ENCODE measurements around the gene CAMK2B. TPM values are rescaled to one million over a fixed set of nuclear protein-coding genes. Genes with fewer than 3 reads are reported as not detected.

Gene CAMK2B
- total RNA-seq (2013), result not detected
- polyA plus RNA-seq (under 1 TPM in 1 of 3 donors, not detected in 2; 0.13 TPM), polyA minus RNA-seq (not detected in 2 replicates), total RNA-seq (0 to 6.0 (median 0.05) reads per million in 11 experiments)

- Mint-ChIP-seq H3K4me3 (peak within 1 kb of the TSS in 1 of 2 donors; percentile 94), H3K27ac (no peak within 1 kb of the TSS), H3K9me3 (peaks cover 0 to 9% (median 4%) of the 10 kb centered on the region in 7 donors), H3K27me3 (ENCODE audit: low read depth in 3 of 3) (peaks cover 38 to 56% (median 41%) of the 10 kb centered on the region in 3 donors), H3K4me1 (peaks cover 5% of the 10 kb centered on the region), H3K36me3 (peaks cover 0 to 5% of the 10 kb centered on the region in 2 donors)
- H3K27me3 ChIP-seq (ENCODE audit: control insufficient read depth in 2 of 2, insufficient read depth in 2 of 2, low read length in 2 of 2), result peaks cover 6 to 37% of the 10 kb centered on the region in 2 donors
- intact Hi-C loops (cut with micrococcal nuclease), result no loop called here
- no peak within 1 kb of the TSS for H3K27ac ChIP-seq (ENCODE audit: low read depth in 1 of 2, low read length in 2 of 2)
- no peak within 1 kb of the TSS for H2AFZ ChIP-seq (ENCODE audit: insufficient read depth, low read depth, low read length, poor library complexity, severe bottlenecking)
- no peak within 1 kb of the TSS for H3K4me3 ChIP-seq (replicated peaks in 1 of 3; ENCODE audit: low read depth in 2 of 3, low read length in 3 of 3)
- H3K4me2 ChIP-seq (replicated peaks; ENCODE audit: extremely low read depth, low read length, poor library complexity, severe bottlenecking), result no peak within 1 kb of the TSS
- no peaks in the 10 kb centered on the region for H3K4me1 ChIP-seq (ENCODE audit: control insufficient read depth in 1 of 2, insufficient read depth in 2 of 2, low read length in 2 of 2)
- no peaks in the 10 kb centered on the region for H3K36me3 ChIP-seq (replicated peaks in 1 of 2; ENCODE audit: control insufficient read depth in 1 of 2, insufficient read depth in 2 of 2, low read length in 2 of 2)
- under 1% methylated on average over 85 of the region's 85 CpGs for WGBS (ENCODE audit: insufficient coverage)
- H3K79me2 ChIP-seq (ENCODE audit: insufficient read depth, low read length), result no peaks in the 10 kb centered on the region
- no peak within 1 kb of the TSS for H3K9ac ChIP-seq (ENCODE audit: insufficient read depth, low read length, poor library complexity, severe bottlenecking)
- no peaks in the 10 kb centered on the region for H4K20me1 ChIP-seq (ENCODE audit: insufficient read depth, low read length)
- H3K9me3 ChIP-seq (replicated peaks in 1 of 2; ENCODE audit: control insufficient read depth in 1 of 2, insufficient read depth in 1 of 2, low read length in 2 of 2), result no peaks in the 10 kb centered on the region
- no peak for TF ChIP-seq CTCF (IDR thresholded peaks at IDR 0.05)
- no peak for DNase-seq
These were observed at the start of gene CAMK2B for GRCh38 chr7:44325201-44325671. Gene CAMK2B, minus strand, starts transcription at chr7:44325594. Its CDS starts 173 bp downstream, at chr7:44325421.

- Mint-ChIP-seq H3K27ac (peak overlapping the region in 1 of 7 donors; percentile 64), H3K9me3 (peaks cover 0 to 1% (median under 1%) of the 10 kb centered on the region in 7 donors), H3K36me3 (no peaks in the 10 kb centered on the region), H3K4me3 (no peak overlapping the region), H3K4me1 (peaks cover 17% of the 10 kb centered on the region), H3K27me3 (ENCODE audit: low read depth in 3 of 3) (peaks cover 21 to 44% (median 33%) of the 10 kb centered on the region in 3 donors)
- Histone ChIP-seq H3K27ac (ENCODE audit: low read depth in 1 of 2, low read length in 2 of 2) (no peak overlapping the region), H3K4me3 (replicated peaks in 1 of 3; ENCODE audit: low read depth in 2 of 3, low read length in 3 of 3) (no peak overlapping the region), H2AFZ (ENCODE audit: insufficient read depth, low read depth, low read length, poor library complexity, severe bottlenecking) (no peak overlapping the region), H3K4me2 (replicated peaks; ENCODE audit: extremely low read depth, low read length, poor library complexity, severe bottlenecking) (no peak overlapping the region), H3K36me3 (replicated peaks in 1 of 2; ENCODE audit: control insufficient read depth in 1 of 2, insufficient read depth in 2 of 2, low read length in 2 of 2) (no peaks in the 10 kb centered on the region), H3K79me2 (ENCODE audit: insufficient read depth, low read length) (no peaks in the 10 kb centered on the region), H3K9ac (ENCODE audit: insufficient read depth, low read length, poor library complexity, severe bottlenecking) (no peak overlapping the region), H4K20me1 (ENCODE audit: insufficient read depth, low read length) (no peaks in the 10 kb centered on the region), H3K9me3 (replicated peaks in 1 of 2; ENCODE audit: control insufficient read depth in 1 of 2, insufficient read depth in 1 of 2, low read length in 2 of 2) (no peaks in the 10 kb centered on the region), H3K27me3 (ENCODE audit: control insufficient read depth in 2 of 2, insufficient read depth in 2 of 2, low read length in 2 of 2) (peaks cover 0 to 6% of the 10 kb centered on the region in 2 donors), H3K4me1 (ENCODE audit: control insufficient read depth in 1 of 2, insufficient read depth in 2 of 2, low read length in 2 of 2) (peaks cover 9 to 13% of the 10 kb centered on the region in 2 donors)
- no peak for TF ChIP-seq CTCF (IDR thresholded peaks at IDR 0.05)
- WGBS (ENCODE audit: insufficient coverage), result 89% methylated on average over 12 of the region's 12 CpGs
- no peak for DNase-seq
- intact Hi-C loops (cut with micrococcal nuclease), result no loop called here
These were observed 48.8 kb upstream of the CAMK2B start for GRCh38 chr7:44374007-44374763.

Measured in CD14-positive monocyte (primary cell).